SH-SY5Y (cell line): Measurements from ENCODE around the gene TMCO4.

Source experiments
- GATA2 ChIP-seq: IDR thresholded peaks from 2 replicates; pipeline ENCODE4 v1.6.1; 2011; ENCODE audit warnings: mild to moderate bottlenecking, low read depth, low read length
- GATA3 ChIP-seq: IDR thresholded peaks from 2 replicates; pipeline ENCODE4 v1.6.1; 2011; ENCODE audit warnings: low read depth, mild to moderate bottlenecking, low read length, moderate library complexity

DNA sequence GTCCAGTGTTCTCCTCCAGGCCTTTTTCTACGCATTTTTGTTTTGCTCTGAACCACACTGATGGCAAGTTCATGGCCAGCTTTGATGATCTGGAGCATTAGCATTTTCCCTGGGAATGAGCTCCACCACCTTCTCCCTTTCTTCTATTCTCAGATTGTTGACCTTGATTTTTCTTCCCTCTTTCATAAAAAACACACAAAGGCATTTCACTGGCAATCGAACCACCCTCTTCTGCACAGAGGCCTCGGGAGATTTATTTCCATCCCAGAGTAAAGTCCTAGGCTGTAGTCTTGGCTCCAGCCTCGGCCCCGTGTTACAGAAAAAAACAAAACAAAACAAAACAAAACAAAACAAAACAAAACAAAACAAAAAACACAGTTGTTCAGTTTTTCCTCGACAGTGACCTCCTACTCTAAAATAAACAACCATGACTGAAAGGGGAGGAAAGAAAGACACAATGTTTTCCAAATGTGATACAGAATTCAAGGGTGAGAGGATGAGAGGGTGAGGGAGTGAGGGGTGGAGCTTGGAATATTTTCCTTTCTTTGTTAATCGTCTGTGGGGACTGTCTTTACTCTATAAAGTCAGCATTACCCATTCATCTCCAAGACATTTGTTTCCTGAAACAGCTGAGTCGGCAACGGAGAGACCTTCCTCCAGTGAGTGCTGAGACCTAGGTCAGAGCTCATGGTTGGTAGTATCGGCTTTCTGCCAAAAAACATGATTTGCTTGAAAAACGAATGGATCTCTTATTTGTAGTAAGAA lies 45.2 kb upstream of the TMCO4 start:
- TF ChIP-seq GATA3: no peak
- no peak for TF ChIP-seq GATA2
